Colon (tissue), 2 donors: Measurements from ENCODE around the gene SCN4B.

Experiments used
- FAIRE-seq: peaks from 2 replicates; lab custom pipeline; 2012; peaks lifted over from hg19 to GRCh38; lab: Jason Lieb, UNC
- donor health status: control.
- donor health status: control.

Gene SCN4B

GRCh38 chr11:118174006-118174567 is 21.5 kb upstream of the SCN4B start:
- FAIRE-seq, result no peak

DNA sequence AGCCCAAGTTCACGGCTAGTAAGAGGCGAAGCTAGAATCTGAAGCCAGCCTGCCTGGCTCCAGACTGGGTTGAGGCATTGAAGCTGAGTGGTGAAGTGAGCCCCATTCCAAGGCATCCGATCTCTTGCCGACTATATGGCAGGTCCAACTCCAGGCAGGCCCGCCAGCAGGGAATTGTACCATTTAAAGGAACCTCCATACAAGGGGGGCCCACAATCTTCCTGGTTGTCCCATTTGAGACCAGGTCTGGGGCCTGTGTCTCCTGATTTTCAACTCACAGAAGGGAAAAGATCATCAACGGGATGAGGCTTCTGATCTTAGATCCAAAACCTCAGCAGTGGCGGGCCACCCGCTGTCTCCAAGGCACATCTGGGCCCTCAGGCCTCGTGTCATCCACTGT is 19.7 kb upstream of the SCN4B start:
- FAIRE-seq, result no peak

GRCh38 chr11:118171269-118172062 is 18.8 kb upstream of the SCN4B start:
- no peak for FAIRE-seq

DNA sequence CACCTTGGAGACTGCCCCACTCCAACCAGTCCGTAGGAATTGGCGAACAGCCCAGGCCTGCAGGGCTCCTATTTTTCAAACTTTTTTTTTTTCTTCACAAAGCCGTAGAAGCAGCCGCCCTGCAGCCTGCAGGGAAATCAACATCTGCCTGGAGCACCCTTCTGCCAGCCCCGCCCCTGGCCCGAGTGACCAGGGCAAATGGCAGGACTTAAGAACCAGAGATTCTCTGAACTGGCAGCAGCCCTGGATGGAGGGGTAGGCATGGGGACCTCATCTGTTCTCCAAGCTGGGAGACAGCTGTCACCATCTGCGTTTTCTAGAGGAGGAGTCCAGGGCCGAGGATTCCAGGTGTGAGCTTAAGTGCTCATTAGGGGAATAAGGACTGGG is 18.3 kb upstream of the SCN4B start:
- FAIRE-seq, result no peak

GRCh38 chr11:118170231-118170630 is 17.6 kb upstream of the SCN4B start:
- FAIRE-seq, result no peak

DNA sequence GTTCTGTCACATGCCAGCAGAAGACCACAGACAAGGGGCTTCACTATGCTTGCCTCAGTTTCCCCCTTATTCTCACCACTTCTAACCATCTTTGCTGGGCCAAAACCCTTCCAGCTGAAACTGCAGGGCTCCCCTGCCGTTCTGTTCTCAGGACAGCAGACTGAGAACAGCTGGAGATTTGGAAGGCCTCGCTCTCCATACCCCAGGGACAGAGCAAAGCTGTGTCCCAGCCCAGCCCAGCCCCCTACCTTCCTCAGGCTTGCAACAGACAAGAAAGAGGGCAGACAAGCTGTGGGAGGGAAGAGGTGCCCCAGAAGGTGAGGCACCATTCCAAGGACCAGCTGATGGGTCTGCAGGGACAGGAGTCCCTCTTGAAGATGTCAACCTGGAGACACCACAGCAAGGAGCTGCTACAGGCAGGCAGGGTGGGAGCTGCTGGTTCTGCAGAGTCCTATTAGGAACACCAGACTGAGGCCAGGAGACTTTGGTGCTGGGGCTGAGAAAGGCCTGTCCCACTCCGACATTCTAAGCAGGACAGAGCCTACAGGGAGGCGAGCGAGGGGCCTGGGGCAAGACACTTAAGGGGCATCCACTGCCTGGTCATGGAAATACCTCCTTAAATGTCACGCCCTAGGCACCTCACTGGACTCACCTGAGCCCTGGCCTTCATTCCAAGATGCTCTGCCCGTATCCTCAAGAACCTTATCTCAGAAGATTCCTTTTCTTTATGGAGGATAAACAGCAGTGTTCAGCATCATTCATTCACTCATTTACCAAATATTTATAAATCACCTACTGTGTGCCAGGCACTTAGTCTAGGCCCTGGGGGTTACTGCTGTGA is 16.9 kb upstream of the SCN4B start:
- FAIRE-seq, result no peak

DNA sequence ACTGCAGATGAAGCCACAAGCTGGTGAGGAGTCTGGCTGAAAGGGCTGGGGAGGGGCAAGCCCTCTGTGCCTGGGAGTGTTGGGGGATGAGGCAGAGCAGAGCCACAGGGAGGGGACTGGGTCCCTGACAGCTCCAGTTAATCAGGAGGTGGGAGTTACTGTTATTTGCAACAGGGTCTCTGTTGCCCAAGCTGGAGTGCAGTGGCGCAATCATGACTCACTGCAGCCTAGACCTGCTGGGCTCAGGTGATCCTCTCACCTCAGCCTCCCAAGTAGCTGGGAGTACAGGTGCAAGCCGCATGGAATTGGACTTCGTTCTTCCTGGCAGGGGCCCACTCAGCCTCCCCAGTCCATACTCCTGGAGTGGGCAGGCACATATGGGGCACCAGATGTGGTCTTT is 16.1 kb upstream of the SCN4B start:
- FAIRE-seq, result no peak

- no peak for FAIRE-seq
These were observed 15.7 kb upstream of the SCN4B start for GRCh38 chr11:118168316-118168715.

GRCh38 chr11:118167906-118168305 is 15.3 kb upstream of the SCN4B start:
- FAIRE-seq, result no peak

DNA sequence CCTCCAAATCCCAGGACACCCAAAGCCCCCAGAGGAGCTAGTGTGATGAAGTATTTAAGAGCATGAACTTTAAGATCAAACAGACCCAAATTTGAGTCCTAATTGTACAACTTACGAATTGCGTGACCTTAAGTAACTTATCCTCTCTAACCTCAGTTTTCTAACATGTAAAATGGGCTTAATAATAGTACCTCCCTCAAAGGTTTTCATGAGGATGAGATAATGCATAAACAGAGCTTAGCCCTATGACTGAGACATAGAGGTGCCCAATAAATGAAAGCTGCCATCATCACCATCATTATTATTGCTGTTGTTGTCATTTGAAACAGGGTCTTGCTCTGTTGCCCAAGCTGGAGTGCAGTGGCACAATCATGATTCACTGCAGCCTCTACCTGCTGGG is 14.6 kb upstream of the SCN4B start:
- no peak for FAIRE-seq

DNA sequence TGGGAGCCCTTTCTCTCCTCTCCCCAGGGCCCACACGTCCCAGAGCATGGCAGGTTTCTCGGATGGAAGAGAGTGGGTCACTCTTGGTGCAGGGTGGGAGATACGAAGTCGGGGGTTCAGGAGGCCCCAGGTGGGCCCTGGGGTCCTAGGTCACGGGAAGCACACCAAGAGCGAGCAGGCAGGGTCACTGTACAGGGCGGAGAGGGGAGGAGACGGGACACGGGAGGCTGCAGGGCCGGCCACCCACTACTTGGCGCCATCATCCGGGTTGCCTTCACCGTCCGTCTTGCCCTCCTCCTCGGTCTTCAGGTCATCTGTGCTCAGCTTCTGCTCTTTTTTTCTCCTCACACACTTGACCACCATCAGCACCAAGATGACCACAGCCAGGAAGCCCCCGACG is 14.0 kb upstream of the SCN4B start:
- no peak for FAIRE-seq

DNA sequence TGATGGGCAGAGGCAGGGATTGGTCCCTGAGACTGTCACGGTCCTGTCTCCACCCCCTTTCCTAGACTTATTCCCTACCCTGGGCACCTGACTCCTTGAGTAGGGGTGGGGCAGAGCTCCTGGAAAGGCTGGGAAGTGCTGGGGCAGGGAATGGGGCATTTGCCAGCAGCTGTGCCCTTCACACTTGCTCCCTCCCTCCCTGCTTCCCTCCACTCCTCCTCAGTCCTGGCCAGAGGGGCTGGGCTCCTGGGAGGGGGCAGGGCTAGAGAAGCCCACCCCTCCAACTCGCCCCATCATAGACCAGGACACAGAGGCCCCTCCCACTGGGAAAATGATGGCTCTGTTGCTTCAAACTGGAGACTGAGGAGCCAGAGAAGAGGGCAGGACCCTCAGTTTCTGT is 12.3 kb upstream of the SCN4B start:
- FAIRE-seq, result no peak

DNA sequence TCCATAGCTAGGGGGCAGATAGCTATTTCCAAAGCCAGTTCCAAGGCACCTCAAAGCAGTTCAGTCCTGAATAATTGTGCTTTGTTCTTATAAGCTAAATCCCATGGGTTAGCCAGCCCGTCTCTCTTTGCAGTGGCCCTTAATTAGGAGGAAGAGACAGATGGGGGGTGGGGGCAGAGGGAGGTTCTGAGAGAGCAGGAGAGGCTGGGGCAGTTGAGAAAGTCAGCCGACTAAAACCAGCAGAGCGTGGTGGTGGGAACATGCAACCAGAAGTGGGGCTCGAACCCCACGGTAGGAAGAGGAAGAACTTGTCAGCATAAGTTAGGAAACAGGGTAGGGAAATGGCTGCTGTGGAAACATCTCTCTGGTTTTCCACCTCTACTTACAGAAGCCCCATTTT is 10.9 kb upstream of the SCN4B start:
- FAIRE-seq, result no peak

DNA sequence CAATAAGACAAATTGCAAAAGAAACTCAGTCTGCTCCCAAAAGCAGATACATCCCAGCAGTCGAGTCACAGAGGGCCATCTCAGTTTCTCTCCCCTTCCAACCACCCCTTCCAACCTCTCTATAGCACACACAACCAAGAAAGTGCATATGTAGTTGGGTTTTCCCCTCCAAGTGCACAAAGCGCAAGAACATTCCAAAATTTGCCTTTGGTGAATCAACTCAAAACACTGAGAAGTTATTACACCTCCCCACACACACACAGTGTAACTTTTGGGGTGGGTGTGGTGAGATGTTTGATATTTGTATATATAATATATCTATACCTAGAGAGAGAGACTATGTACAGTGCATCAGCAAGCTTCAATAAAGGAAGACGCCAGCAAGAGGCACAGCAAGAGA is 10.2 kb upstream of the SCN4B start:
- no peak for FAIRE-seq

- FAIRE-seq, result no peak
These were observed 9.2 kb upstream of the SCN4B start for GRCh38 chr11:118161786-118162185.

GRCh38 chr11:118157186-118157895 is 4.7 kb upstream of the SCN4B start:
- FAIRE-seq, result no peak

GRCh38 chr11:118156531-118157185 is 4.0 kb upstream of the SCN4B start:
- no peak for FAIRE-seq

DNA sequence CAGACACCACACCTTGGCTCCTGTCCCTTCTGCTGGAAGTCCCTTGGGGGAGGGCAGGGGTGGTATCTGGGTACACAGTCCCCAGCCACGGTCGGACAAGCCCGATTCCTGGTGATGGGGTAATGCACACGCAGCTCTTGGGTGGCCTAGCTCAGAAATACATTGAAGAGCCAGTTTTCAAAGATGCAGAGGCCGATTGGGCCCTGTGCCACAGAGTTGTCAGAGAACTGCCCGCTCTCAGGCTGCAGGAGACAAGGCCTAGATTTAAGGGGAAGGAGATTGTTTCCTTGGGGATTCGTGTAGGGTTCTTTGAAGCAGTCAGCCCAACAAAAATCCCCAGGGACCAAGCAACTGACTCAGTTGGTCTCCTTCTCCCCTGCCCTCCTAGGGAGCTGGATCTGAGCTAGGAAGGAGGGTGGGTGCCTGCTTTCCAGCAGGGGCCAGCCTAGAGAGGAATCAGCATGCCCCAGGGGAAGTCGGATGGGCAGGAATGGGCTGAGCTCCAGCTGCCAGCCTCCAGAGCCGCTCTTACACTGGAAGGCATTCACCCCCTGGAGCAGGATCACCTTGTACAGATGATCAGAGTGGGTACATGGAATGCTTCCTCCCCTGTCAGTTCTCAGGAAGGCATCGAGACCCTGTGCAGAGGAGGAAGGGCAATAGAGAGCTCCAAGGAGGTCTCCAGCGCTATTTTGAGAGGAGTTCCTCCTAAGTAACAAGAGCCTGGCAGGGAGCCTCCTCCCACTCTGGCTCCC is 3.3 kb upstream of the SCN4B start:
- FAIRE-seq, result no peak

DNA sequence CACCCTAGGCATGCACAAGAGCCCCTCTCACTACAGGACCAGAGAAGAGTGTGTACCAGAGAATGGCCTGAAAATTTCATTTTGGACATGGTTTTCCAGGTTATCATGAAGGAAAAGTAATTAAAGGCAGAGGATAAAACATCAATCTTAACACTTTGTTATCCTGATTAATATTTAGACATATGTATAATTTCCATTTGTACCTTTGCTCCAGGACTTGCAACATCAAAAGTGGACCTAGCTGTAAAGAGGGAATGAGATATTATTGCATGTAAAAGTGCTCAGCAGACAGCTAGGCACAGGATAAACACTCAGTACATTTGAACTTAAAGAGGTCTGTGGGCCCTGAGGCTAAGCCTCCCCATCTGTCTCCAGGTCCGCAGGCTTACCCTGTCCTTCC is 2.0 kb upstream of the SCN4B start:
- no peak for FAIRE-seq

DNA sequence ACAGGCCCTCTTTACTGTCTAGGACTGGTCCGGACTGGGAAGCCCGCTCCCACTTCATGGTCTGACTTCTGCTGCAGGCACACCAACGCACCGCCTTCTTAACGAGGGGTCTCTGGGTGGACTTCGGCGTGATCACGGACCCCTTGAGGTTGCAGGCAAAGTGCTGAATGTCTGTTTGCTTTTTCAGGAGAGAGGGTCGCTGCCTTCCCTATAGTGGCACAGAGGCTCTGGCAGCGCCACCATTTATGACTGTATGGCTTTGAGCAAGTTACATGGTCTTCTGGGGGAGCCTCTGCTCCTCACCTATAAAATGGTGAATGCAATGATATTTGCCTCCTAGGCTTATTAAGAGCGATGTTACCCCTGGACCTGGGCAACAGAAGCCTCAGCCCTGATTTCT is 1.4 kb upstream of the SCN4B start:
- no peak for FAIRE-seq

DNA sequence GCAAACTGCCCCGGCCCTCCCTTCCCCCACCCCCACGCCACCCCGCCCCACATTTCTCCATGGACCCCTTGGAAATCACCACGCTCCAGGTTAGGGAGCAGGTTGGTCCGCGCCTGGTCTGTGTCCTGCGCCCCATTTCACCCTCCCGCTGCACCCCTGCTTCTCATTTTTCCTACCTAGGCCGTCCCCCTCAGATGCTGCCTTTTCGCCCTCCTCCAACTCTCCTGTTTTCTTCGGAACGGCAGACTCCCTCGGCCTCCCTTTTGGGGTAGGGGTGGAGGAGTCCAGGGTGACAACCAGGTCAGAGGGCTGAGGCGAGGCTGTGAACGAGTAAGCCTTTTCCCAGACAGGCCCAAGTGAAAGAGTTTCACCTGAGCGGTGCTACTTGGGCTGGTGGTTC is 893 bp upstream of the SCN4B start:
- FAIRE-seq, result no peak
